Ovary (tissue), 3 donors: Measurements from ENCODE around the gene SLC51A.

Experiments
- EP300 ChIP-seq: sonication (generic); formaldehyde crosslinking; IDR thresholded peaks from one replicate; pipeline ENCODE4 v1.6.1; 2017; ENCODE audit warnings: antibody characterized with exemption
- TF ChIP-seq, protein P1 (sequence below), 3 donors: fragments of 450-650 bp in 2 of 3; fragments of 200-600 bp in 1 of 3; IDR thresholded peaks; one replicate each; pipeline versions ENCODE4 v1.5.1 to v1.8.0; 2016 to 2022; ENCODE audit warnings: antibody characterized with exemption in 3 of 3, mild to moderate bottlenecking in 1 of 3
- donor health status: DM: no; HTN: no; CAD: no.

DNA sequence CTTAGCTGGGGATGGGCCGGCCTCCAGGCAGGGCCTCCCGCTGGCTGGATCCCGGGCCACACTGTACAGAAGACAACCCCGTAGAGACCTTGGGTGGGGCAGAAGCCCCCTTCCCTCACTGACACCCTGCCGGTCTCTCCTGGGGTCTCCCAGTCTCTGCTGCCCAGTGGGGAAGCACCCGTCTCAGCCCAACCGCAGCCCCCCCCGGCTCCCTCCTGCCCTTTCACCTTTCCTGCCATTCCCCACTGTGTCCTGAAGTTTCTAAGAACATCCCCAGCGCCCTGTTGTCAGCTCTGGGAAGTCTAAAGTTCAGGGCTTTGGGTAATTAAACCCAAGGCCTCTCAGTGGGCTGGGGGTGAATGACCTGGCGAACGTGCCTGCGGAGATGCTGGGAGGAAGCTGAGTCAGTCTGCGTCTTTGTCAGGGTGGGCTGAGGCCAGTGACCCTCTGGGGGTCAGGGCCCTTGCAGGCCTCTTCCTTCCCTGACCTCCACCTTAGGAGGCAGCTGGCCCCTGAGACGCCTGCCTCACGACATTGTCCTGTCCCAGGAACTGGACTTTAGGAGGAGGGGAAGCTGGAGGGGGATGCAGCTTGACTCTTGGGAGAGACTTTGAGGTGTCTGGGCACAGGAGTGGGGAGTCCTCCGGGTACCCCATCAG lies 1.4 kb upstream of the SLC51A start:
- TF ChIP-seq, protein P1, sequence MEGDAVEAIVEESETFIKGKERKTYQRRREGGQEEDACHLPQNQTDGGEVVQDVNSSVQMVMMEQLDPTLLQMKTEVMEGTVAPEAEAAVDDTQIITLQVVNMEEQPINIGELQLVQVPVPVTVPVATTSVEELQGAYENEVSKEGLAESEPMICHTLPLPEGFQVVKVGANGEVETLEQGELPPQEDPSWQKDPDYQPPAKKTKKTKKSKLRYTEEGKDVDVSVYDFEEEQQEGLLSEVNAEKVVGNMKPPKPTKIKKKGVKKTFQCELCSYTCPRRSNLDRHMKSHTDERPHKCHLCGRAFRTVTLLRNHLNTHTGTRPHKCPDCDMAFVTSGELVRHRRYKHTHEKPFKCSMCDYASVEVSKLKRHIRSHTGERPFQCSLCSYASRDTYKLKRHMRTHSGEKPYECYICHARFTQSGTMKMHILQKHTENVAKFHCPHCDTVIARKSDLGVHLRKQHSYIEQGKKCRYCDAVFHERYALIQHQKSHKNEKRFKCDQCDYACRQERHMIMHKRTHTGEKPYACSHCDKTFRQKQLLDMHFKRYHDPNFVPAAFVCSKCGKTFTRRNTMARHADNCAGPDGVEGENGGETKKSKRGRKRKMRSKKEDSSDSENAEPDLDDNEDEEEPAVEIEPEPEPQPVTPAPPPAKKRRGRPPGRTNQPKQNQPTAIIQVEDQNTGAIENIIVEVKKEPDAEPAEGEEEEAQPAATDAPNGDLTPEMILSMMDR (IDR thresholded peaks at IDR 0.05) = no peak
- no peak for TF ChIP-seq EP300
